GM12878 (cell line): Measurements from ENCODE around the gene TSPO2. TPM values are rescaled to one million over a fixed set of nuclear protein-coding genes. Genes with fewer than 3 reads are reported as not detected.

ENCODE experiments used
- ATAC-seq: fragments of 200-7000 bp; cut with Tn5 transposase; 3 replicates; pipeline ENCODE4 v1.9.1; 2020; ENCODE audit warnings: mild to moderate bottlenecking, moderate library complexity
- BruUV-seq: library from RNA; stranded (reverse); fragments of 400-500 nt; replicated peaks from 2 replicates; lab custom pipeline; 2021; lab: Mats Ljungman, UMichigan
- CTCF ChIA-PET: fragments of 300-600 bp; sonication (Branson Sonifier 250); formaldehyde crosslinking; extraction: SDS; loops from one replicate; lab custom pipeline; 2021; ENCODE audit warnings: inconsistent platforms; lab: Yijun Ruan, JAX
- POLR2A ChIA-PET: fragments of 350-600 bp; formaldehyde crosslinking; extraction: SDS; loops from one replicate; lab custom pipeline; 2021; ENCODE audit warnings: inconsistent platforms; lab: Charles Lee
- RAD21 ChIA-PET: fragments of 300-600 bp; sonication (Branson Sonifier 250); formaldehyde crosslinking; loops from one replicate; lab custom pipeline; 2023; ENCODE audit warnings: antibody characterized with exemption; ENCODE audit not compliant: unreplicated experiment; lab: Charles Lee
- SMC1A ChIA-PET: fragments of 300-600 bp; sonication (Branson Sonifier 250); formaldehyde crosslinking; loops from one replicate; lab custom pipeline; 2023; ENCODE audit not compliant: unreplicated experiment, uncharacterized antibody; lab: Charles Lee
- DNase-seq: peaks from one replicate; pipeline ENCODE4 v3.0.0-alpha.2; 2011; ENCODE audit warnings: low read depth, low spot score
- FAIRE-seq: peaks from 3 replicates; lab custom pipeline; 2011; peaks lifted over from hg19 to GRCh38; lab: Jason Lieb, UNC
- H2AFZ ChIP-seq: 2 replicates; pipeline ENCODE4 v1.6.0; 2011; ENCODE audit warnings: low read depth, low read length, control low read depth; ENCODE audit not compliant: control insufficient read depth
- H3K27ac ChIP-seq: 2 replicates; pipeline ENCODE4 v1.5.1; 2011; ENCODE audit warnings: control low read depth; ENCODE audit not compliant: control insufficient read depth, insufficient read depth
- H3K27me3 ChIP-seq, 2 experiments: replicated peaks in 1 of 2; 2 replicates each; pipeline versions ENCODE4 v1.6.0 to v1.6.1; 2011; ENCODE audit warnings: low read length in 1 of 2; ENCODE audit not compliant: control insufficient read depth in 2 of 2, insufficient read depth in 2 of 2
- H3K36me3 ChIP-seq, 2 experiments: 2 replicates each; pipeline ENCODE4 v1.5.1; 2011; ENCODE audit warnings: low read length in 1 of 2; ENCODE audit not compliant: control insufficient read depth in 2 of 2, insufficient read depth in 2 of 2
- H3K4me1 ChIP-seq: 2 replicates; pipeline ENCODE4 v1.6.1; 2011; ENCODE audit warnings: mild to moderate bottlenecking, low read length, moderate library complexity, mixed read lengths; ENCODE audit not compliant: control insufficient read depth, insufficient read depth
- H3K4me2 ChIP-seq: 2 replicates; pipeline ENCODE4 v1.6.0; 2011; ENCODE audit warnings: control low read depth; ENCODE audit not compliant: control insufficient read depth, insufficient read depth
- H3K4me3 ChIP-seq: fragments of 200-600 bp; sonication (generic); 2 replicates; pipeline ENCODE4 v1.5.1; 2016
- H3K79me2 ChIP-seq: 2 replicates; pipeline ENCODE4 v1.6.0; 2011; ENCODE audit warnings: low read length; ENCODE audit not compliant: control insufficient read depth, insufficient read depth
- H3K9ac ChIP-seq: 2 replicates; pipeline ENCODE4 v1.8.0; 2011; ENCODE audit warnings: low read length, control low read depth, mixed read lengths; ENCODE audit not compliant: control insufficient read depth, insufficient read depth
- H3K9me3 ChIP-seq: replicated peaks from 3 replicates; pipeline ENCODE4 v1.5.1; 2011; ENCODE audit warnings: mild to moderate bottlenecking, low read length; ENCODE audit not compliant: control insufficient read depth, insufficient read depth
- H4K20me1 ChIP-seq: 2 replicates; pipeline ENCODE4 v1.6.0; 2011; ENCODE audit not compliant: control insufficient read depth, insufficient read depth
- CHD1 ChIP-seq: IDR thresholded peaks from 2 replicates; pipeline ENCODE4 v1.6.1; 2012; ENCODE audit warnings: low read depth, low read length, improper control_type of control experiment
- IRF4 ChIP-seq: IDR thresholded peaks from 2 replicates; pipeline ENCODE4 v1.6.1; 2011; ENCODE audit warnings: low read depth, low read length
- NFYA ChIP-seq: IDR thresholded peaks from 2 replicates; pipeline ENCODE4 v1.6.1; 2011; ENCODE audit warnings: low read depth, mild to moderate bottlenecking, low read length, improper control_type of control experiment, borderline replicate concordance
- RBBP5 ChIP-seq: fragments of 200-600 bp; sonication (generic); conservative IDR thresholded peaks from 2 replicates; pipeline ENCODE4 v1.6.1; 2016
- RFX5 ChIP-seq: IDR thresholded peaks from 2 replicates; pipeline ENCODE4 v1.6.1; 2011; ENCODE audit warnings: low read depth, low read length, improper control_type of control experiment
- RUNX3 ChIP-seq: IDR thresholded peaks from 2 replicates; pipeline ENCODE4 v1.6.1; 2012; ENCODE audit warnings: low read length, inconsistent platforms
- SRF ChIP-seq, 2 experiments: IDR thresholded peaks; 2 replicates each; pipeline ENCODE4 v1.6.1; 2011; ENCODE audit warnings: low read depth in 2 of 2, low read length in 2 of 2, mild to moderate bottlenecking in 1 of 2, moderate library complexity in 1 of 2
- TCF7 ChIP-seq: IDR thresholded peaks from 2 replicates; pipeline ENCODE4 v1.6.1; 2014; ENCODE audit warnings: antibody characterized with exemption, borderline replicate concordance
- WGBS: methylation state at CpG from one replicate; pipeline ENCODE4 v1.1.6; 2016; ENCODE audit warnings: low lambda C conversion rate; ENCODE audit not compliant: insufficient replicate concordance, insufficient coverage; ENCODE audit errors: missing lambda C conversion rate; 5-methylcytosine and 5-hydroxymethylcytosine counted together
- in situ Hi-C: fragments of 300-500 bp; cut with MboI; formaldehyde crosslinking; loops from 9 replicates; pipeline ENCODE4 v1.14.3; 2018; ENCODE audit warnings: mixed read lengths
- intact Hi-C: fragments of 100-400 bp; cut with micrococcal nuclease; formaldehyde crosslinking; loops from one replicate; pipeline ENCODE4 v1.14.2; 2022; ENCODE audit not compliant: unreplicated experiment
- polyA plus RNA-seq, 11 experiments: library from polyadenylated mRNA; depleted of rRNA in 4 of 11; unstranded in 6 of 11; stranded (reverse) in 5 of 11; fragments of >200 nt; fragmentation: Nextera tagmentation in 4 of 11; fragmentation: Illumina TruSeq in 1 of 11; extraction: Ambion mirVana in 4 of 11; extraction: Trizol in 1 of 11; gene quantifications; 1 replicate in 1 of 11; 2 replicates in 10 of 11; pipeline versions ENCODE4 v1.2.1 to v1.2.3, GENCODE V29; 2011 to 2016; ENCODE audit warnings: inconsistent platforms in 2 of 11, missing spikeins in 2 of 11, low read depth in 1 of 11
- total RNA-seq, 4 experiments: library from RNA; depleted of rRNA in 3 of 4; stranded (reverse); fragments of >200 nt in 3 of 4; fragmentation: Illumina TruSeq in 1 of 4; extraction: Trizol in 1 of 4; gene quantifications; 2 replicates each; pipeline versions ENCODE4 v1.2.1 to v1.2.3, GENCODE V29; 2013 to 2021
- TF ChIP-seq, protein P1 (sequence below): fragments of 450-650 bp; IDR thresholded peaks from 2 replicates; pipeline ENCODE4 v1.6.1; 2017; ENCODE audit warnings: low read depth, mild to moderate bottlenecking, moderate library complexity
- TF ChIP-seq, protein P2 (sequence below): fragments of 150-350 bp; IDR thresholded peaks from 2 replicates; pipeline ENCODE4 v1.6.1; 2016; ENCODE audit warnings: low read depth, low read length
- TF ChIP-seq, protein P3 (sequence below): fragments of 450-650 bp; IDR thresholded peaks from 2 replicates; pipeline ENCODE4 v1.6.1; 2018; ENCODE audit warnings: mild to moderate bottlenecking, low read depth, moderate library complexity; ENCODE audit not compliant: partially characterized antibody

Gene TSPO2
- total and polyA plus RNA-seq, 10 of the 15 experiments (the other 5 are each of a cell fraction or from before 2014, with no cell fraction given) = not detected

DNA sequence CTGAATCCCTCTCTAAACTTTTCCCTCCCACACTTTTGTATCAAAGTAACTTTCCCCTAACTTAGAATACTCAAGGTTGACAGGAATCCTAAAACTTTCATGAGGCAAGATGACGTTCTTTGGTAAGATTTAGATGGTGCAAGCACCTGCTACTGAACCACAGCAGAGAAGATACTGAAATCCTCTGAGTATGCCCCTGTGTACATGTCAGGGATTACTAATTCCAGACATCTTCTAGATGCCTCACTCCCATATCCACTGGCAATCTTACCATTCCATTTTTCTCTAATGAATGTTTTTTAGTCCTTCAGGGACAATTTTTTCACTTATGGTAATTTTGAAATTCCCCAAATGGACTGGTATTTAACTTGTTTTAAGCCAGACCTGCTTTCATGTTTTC is 19.8 kb downstream of the TSPO2 start (continued):
- no peak for TF ChIP-seq CHD1

DNA sequence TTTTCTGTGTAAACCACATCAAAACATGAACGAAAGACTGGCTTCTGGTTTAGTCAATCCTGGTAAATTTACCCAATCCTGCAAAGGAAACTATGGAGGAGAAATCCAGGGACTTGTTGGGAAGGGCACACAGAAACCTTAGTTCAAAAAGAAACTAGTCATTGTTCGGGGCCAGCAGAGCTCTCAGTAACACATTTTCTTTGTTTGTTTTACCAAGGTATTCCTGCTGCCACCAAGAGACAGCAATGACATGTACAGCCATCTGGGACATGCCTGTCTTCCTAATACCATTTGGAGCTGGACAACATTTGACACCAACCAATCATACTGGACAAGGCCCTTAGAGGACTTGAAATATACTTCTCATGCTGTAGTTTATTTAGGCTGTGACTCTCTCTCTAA is 21.6 kb downstream of the TSPO2 start:
- ATAC-seq (no peak), DNase-seq (no peak)
- POLR2A ChIA-PET = interaction anchor here (1.0 to 1.7 kb wide), 2 partner anchors 9 to 13 kb away, joined by 4 read pairs; partner anchors contain the start of genes NFYA and OARD1

More for the DNA sequence above, 21.6 kb downstream of the TSPO2 start:
- Histone ChIP-seq H3K9me3 (no peaks in the 10 kb centered on the region), H3K27me3 (no peaks in the 10 kb centered on the region), H3K9ac (no peak overlapping the region), H4K20me1 (no peaks in the 10 kb centered on the region), H2AFZ (no peak overlapping the region), H3K4me2 (no peak overlapping the region), H3K4me1 (no peaks in the 10 kb centered on the region), H3K36me3 (peaks cover 0 to 8% of the 10 kb centered on the region in 2 experiments; a peak in 2 of 4 replicates), H3K27ac (no peak overlapping the region), H3K79me2 (no peaks in the 10 kb centered on the region), H3K4me3 (no peak overlapping the region)
- no TSS peak for BruUV-seq
- RAD21 ChIA-PET = interaction anchor here (0.9 kb wide), 1 partner anchor 117 kb away, joined by 3 read pairs; no protein-coding TSS in a partner anchor
- in situ Hi-C loops (no loop called here), intact Hi-C loops (no loop called here)
- FAIRE-seq = no peak
- CTCF ChIA-PET = interaction anchor here (0.5 to 2.3 kb wide), 7 partner anchors 9 to 1716 kb away, joined by 3 to 10 read pairs (median 4); no protein-coding TSS in a partner anchor
- SMC1A ChIA-PET = interaction anchor here (0.7 to 1.2 kb wide), 2 partner anchors 16 to 119 kb away, joined by 3 read pairs; no protein-coding TSS in a partner anchor
- TF ChIP-seq RBBP5 (no peak), TCF7 (peak; percentile 65; the same call in 1 of the 2 replicates), IRF4 (no peak), SRF (IDR thresholded peaks at IDR 0.05; ENCODE audit: low read depth in 2 of 2, low read length in 2 of 2) (no peak), NFYA (no peak), RUNX3 (peak; percentile 29), RFX5 (no peak)
- TF ChIP-seq, protein P1, sequence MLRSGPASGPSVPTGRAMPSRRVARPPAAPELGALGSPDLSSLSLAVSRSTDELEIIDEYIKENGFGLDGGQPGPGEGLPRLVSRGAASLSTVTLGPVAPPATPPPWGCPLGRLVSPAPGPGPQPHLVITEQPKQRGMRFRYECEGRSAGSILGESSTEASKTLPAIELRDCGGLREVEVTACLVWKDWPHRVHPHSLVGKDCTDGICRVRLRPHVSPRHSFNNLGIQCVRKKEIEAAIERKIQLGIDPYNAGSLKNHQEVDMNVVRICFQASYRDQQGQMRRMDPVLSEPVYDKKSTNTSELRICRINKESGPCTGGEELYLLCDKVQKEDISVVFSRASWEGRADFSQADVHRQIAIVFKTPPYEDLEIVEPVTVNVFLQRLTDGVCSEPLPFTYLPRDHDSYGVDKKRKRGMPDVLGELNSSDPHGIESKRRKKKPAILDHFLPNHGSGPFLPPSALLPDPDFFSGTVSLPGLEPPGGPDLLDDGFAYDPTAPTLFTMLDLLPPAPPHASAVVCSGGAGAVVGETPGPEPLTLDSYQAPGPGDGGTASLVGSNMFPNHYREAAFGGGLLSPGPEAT = no peak
- TF ChIP-seq, protein P2, sequence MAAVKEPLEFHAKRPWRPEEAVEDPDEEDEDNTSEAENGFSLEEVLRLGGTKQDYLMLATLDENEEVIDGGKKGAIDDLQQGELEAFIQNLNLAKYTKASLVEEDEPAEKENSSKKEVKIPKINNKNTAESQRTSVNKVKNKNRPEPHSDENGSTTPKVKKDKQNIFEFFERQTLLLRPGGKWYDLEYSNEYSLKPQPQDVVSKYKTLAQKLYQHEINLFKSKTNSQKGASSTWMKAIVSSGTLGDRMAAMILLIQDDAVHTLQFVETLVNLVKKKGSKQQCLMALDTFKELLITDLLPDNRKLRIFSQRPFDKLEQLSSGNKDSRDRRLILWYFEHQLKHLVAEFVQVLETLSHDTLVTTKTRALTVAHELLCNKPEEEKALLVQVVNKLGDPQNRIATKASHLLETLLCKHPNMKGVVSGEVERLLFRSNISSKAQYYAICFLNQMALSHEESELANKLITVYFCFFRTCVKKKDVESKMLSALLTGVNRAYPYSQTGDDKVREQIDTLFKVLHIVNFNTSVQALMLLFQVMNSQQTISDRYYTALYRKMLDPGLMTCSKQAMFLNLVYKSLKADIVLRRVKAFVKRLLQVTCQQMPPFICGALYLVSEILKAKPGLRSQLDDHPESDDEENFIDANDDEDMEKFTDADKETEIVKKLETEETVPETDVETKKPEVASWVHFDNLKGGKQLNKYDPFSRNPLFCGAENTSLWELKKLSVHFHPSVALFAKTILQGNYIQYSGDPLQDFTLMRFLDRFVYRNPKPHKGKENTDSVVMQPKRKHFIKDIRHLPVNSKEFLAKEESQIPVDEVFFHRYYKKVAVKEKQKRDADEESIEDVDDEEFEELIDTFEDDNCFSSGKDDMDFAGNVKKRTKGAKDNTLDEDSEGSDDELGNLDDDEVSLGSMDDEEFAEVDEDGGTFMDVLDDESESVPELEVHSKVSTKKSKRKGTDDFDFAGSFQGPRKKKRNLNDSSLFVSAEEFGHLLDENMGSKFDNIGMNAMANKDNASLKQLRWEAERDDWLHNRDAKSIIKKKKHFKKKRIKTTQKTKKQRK = no peak
- TF ChIP-seq, protein P3, sequence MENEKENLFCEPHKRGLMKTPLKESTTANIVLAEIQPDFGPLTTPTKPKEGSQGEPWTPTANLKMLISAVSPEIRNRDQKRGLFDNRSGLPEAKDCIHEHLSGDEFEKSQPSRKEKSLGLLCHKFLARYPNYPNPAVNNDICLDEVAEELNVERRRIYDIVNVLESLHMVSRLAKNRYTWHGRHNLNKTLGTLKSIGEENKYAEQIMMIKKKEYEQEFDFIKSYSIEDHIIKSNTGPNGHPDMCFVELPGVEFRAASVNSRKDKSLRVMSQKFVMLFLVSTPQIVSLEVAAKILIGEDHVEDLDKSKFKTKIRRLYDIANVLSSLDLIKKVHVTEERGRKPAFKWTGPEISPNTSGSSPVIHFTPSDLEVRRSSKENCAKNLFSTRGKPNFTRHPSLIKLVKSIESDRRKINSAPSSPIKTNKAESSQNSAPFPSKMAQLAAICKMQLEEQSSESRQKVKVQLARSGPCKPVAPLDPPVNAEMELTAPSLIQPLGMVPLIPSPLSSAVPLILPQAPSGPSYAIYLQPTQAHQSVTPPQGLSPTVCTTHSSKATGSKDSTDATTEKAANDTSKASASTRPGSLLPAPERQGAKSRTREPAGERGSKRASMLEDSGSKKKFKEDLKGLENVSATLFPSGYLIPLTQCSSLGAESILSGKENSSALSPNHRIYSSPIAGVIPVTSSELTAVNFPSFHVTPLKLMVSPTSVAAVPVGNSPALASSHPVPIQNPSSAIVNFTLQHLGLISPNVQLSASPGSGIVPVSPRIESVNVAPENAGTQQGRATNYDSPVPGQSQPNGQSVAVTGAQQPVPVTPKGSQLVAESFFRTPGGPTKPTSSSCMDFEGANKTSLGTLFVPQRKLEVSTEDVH = no peak
- WGBS = 66% methylated on average over 2 of the region's 2 CpGs
